Measurements from ENCODE around the gene TAF8.
A peak's percentile ranks its signal among the peaks of the same experiment; 100 is the strongest.
"Not testable (repeated sequence)": the region's sequence is repeated elsewhere in the genome, so short reads cannot be mapped to it uniquely, and the experiment has no call there.

Gene TAF8, protein sequence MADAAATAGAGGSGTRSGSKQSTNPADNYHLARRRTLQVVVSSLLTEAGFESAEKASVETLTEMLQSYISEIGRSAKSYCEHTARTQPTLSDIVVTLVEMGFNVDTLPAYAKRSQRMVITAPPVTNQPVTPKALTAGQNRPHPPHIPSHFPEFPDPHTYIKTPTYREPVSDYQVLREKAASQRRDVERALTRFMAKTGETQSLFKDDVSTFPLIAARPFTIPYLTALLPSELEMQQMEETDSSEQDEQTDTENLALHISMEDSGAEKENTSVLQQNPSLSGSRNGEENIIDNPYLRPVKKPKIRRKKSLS

DNA sequence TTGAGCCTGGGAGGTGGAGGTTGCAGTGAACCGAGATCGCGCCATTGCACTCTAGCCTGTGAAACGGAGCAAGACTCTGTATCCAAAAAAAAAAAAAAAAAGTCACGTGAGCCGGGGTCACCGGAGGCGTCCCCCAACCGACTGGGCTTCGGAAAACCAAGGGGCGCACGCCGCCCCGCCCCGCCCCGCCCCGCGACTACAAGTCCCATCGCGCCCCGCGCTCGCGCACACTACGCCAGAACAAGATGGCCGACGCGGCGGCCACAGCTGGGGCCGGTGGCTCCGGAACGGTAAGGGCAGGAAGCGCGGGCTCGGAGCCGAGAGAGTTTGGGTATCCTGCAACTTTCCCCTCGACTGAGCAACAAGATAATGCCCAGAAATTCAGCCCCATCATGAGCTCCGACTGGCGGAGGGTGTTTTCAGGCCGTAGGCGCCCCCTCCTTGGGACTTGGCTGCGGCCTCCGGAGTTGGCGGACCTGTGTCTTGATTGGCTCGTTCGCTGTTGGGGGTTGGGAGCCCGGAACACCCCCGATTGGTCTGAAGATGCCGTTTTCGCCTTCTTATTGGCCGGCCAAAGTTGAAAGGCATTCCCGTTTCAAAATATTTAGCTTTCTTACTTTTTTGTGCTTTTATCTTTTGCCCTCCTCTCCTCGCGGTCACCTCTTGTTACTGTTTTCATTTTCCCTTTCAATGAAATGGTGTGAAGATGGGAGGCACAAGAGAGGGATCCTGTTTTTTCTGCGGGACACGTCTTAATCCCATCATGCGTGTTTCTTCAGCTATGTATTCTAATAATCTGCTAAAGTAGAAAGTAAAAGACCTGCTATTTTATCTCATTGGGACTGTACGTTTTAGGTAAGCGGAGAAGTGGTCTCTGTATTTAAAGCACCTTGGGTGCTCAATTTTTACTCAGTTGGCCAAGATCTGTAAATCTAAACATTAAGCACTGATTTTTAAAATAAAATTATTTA is at the start of gene TAF8:
Gene TAF8, plus strand, starts transcription at position 228 of the 971 bp plus-strand sequence. Its CDS starts 18 bp downstream, at position 246.
- DNase-seq (ENCODE audit: low spot score) = peak; percentile 99

DNA sequence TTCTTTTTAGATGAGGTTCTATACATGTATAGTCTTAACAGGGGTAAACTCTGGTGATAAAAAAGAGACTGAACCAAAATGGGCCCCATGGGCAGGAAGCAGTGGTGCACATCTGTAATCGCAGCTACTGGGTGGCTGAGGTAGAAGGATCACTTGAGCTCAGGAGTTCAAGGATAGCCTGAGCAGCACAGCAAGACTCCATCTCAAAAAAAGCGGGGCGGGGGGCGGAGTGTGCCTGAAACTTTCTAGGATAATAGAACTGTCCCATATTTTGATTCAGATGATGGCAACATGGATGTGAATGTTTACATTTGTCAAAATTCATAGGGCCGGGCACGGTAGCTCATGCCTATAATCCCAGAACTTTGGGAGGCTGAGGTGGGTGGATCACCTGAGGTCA is 48.8 kb upstream of the TAF8 start:
- DNase-seq (ENCODE audit: low spot score) = no peak

DNA sequence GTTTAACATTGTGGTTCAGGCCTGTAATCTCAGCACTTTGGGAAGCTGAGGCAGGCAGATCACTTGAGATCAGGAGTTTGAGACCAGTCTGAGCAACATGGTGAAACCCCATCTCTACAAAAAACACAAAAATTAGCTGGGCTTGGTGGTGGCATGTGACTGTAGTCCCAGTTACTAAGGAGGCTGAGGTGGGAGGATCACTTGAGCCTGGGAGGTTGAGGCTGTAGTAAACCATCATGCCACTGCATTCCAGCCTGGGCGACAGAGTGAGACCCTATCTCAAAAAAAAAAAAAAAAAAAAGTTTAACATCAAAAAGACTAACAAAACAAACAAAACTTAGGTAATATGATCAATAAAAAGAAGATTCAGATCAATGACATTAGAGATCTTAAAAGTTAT is 46.7 kb upstream of the TAF8 start:
- DNase-seq (ENCODE audit: low spot score) = not testable (repeated sequence)

DNA sequence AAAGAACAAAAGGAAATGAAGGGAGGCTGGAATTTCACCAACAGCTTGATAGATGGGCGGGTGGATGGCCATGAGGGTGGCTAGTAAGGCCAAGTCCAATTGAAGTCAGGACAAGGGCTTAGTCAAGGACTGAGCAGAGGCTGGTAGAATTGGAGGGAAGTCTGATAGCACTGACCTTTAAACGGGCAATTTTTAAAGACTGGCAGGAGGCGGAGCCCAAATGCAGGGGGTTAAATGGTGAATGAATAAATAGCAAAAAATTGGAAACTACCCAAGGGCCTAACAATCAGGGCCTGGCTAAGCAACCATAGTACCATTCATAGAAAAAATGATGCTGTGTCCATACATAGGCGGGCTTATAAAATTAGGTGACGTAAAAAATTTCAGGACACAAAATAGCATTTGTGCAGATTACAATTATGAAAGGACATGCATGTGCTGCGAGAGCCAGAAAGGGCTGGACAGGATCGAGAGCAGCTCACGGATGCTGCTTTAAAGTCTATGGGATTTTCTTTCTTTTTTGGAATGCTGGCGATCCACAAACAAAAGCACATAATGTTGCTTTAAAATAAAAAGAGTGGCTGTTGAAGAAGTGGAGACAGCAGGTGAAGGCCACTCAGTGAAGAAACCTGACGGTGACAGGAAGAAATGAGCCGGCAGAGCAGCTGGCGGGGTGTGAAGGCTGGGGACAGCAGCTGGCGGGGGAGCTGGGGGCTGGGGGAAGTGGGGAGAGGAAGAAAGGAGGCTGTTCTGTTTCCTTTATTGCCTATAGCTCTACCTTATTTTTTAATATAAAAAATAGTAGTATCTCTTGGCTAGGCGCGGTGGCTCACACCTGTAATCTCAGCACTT is 42.8 kb upstream of the TAF8 start:
- no peak for DNase-seq (ENCODE audit: low spot score)

DNA sequence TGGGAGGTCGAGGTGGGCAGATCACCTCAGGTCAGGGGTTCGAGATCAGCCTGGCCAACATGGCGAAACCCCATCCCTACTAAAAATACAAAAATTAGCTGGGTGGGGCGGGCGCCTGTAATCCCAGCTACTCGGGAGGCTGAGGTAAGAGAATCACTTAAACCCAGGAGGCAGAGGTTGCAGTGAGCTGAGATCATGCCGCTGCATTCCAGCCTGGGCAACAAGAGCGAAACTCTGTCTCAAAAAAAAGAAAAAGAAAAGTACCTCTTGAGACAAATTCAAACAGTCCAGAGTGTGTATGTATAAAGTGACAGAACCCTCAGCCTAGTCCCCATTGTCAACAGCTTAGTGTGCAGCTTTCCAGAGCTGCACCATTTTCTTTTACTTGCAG is 42.2 kb upstream of the TAF8 start:
- DNase-seq (ENCODE audit: low spot score) = not testable (repeated sequence)

DNA sequence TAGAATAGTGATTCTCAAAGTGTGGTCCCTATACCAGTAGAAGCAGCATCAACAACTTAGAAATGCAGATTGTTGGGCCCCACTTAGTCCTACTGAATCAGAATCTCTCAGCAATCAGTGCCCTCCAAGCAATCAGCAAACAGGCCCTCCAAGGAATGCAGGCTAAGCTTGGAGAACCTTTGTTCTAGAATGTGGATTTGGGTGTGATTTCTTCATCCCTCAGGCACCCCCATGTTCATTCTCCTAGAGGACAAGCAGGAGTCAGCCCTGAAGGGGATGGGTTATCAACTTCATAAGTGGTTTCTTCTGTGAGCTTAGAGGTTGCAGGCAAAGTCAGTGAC is 40.5 kb upstream of the TAF8 start:
- DNase-seq (ENCODE audit: low spot score) = no peak

DNA sequence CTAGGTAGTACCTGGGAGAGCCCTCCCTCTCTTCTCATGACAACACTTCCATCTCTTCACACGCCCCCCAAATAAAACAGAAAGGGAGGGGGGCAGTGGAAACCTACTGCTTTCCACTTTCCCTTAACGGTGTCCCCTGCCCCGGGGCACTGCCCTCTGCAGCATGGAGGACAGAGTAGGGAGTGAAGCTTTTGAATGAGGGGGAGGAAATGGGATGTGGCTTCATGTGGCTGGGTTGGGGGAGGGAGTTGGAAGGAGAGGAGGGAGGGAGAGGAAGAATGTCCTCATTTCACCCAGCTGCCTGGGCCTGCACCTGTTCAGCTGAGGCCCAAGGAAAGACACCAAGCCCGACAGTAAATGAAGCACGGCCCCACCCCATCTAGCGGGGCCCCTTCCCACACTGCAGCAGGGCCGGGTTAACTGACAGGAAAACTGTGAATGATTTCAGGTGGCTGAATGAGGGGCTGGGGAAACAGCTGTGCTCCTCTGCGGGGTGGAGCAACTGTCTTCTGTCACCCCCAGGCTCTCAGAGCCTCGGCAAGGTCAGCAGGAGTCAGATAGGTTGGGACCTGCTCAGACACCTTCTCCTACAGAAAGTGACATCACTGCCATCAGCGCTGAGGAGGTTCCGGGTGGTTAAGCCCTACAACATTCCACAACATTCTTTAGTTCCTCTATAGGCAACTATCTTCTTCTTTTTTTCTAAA is 40.0 kb upstream of the TAF8 start:
- no peak for DNase-seq (ENCODE audit: low spot score)

DNA sequence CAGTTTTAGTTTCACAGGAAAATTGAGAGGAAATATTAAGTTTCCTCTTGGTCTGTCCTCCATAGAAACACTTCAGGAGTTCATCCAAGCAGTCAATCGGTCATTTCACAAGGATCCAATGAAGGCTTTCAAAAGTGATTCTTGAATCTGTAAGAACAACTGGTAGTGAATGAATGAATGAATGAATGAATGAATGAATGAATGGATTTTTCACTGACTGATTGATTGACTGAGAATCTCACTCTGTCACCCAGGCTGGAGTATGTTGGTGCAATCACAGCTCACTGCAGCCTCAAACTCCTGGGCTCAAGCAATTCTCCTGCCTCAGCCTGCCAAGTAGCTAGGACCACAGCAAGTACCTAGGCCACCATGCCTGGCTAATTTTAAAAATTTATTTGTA is 39.4 kb upstream of the TAF8 start:
- DNase-seq (ENCODE audit: low spot score) = no peak

DNA sequence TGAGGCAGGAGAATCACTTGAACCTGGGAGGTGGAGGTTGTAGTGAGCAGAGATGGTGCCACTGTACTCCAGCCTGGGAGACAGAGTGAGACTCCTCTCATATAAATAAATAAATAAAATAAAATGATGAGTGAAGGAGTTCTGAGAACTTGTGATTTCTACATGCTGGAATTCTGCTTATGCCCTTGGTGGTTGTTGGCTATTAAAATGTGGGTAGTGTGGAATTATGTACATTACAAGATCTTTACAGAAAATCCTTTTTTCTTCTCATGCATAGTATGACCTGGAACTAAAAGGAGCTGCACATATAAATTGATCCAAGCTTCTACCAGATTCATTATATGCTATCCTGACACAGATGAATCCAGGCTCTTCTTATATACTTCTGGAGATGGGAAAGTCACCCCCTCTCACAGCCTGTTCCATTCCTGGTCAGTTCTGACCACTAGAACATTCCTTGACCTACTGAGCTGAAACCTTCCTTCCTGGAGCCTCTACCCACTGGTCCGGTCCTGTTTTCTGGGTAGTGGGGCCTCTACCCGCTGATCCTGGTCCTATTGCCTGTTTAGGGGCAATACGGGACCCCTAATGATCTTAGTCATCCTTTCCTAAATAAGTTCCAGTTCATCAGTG is 37.7 kb upstream of the TAF8 start:
- DNase-seq (ENCODE audit: low spot score) = no peak

DNA sequence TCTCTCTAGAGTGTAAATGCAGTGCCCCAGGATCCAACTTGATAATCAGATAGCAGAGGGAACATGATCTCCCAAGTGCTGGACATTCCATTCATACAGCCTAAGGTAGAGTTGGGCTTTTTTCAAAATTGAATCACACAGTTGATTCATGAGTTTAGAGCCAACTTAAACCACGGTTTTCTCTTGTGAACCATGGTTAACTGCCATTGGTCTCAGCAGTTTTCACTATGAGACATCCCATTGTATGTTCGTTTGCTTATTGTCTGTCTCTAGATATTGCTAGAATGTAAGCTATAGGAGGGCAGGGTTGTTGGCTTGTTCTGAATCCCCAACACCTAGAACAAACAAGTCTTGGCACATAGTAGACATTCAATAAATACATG is 37.2 kb upstream of the TAF8 start:
- no peak for DNase-seq (ENCODE audit: low spot score)

DNA sequence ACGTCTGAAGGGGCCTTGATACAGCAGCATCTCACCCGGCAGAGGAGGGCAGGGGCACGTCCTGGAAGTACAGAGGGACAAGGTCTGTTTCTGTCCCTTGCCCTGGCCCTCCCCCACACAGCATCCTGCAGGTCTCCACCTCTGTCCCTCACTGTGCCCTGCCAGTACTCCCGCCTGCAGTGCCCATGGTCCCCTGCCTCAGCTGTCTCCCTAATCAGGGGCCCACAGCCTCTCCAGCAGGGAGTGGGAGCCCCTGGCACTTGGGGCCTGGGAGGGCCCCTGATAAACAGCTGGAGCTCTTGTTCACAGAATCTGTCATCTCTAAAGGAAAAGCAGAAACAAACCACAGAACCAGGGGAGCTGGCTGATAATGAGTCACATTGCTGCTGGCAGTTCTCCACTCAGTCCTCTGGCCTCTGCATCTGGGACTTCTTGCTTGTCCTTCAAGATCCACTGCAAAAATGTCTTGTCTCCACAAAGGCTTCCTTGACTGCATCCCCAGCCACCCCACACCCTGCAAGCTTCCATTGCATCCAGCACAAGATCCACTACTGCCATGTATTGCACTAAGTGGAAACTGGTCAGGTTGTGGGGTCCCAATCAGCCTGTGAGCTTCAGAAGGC is 33.2 kb upstream of the TAF8 start:
- peak; percentile 88 for DNase-seq (ENCODE audit: low spot score)

DNA sequence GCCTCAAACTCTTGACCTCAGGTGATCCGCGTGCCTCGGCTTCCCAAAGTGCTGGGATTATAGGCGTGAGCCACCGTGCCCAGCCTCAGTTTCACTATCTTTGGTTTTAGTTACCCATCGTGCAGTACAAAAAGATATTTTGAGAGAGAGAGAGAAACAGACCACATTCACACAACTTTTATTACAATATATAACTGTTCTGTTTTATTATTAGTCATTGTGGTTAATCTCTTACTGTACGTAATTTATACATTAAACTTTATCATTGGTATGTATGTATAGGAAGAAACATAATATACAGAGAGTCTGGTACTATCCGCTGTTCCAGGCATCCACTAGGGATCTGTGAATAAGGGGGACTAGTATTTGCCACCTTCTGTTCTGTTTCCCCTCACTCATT is 29.4 kb upstream of the TAF8 start:
- no peak for DNase-seq (ENCODE audit: low spot score)

DNA sequence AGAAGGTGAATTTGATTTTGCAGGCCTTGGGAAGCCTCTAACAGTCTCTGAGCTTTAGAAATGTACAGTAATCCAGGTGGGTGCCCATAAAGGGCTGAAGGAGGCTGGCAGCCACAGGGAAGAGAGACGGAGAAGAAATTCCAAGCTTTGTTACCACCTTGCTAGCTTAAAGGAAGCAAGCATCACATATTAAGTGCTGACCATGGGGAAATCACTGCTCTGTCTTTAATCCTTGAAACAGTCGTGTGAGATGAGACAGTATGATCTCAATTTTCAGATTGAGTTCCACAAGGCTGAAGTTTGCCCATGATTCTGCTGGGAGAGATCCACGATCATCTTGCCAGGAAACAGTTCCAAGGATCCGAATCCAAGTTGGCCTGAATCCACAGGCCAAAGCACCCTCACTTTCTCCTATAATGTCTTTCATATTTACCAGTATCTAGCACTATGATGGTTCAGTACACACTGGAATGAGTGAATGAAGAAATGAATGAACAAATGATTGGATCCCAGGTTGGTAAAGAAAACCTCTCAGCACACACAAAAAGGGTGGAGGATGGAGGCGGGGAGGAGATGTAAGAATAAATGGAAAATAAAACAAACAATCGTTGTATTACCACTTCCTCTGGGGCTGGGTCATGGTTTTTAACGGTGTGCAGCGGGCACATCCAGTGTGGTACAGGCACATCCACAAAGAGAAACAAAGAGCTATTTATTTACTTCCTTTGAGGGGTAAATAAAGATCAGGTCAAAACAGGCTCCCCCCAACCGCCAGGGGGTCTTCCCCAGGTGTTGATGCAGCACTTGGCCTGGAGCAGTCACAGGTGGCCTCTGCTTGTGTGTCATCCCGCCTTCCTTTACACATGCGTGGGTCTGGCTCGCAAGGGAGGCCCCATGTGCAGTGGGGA is 28.2 kb upstream of the TAF8 start:
- no peak for DNase-seq (ENCODE audit: low spot score)

DNA sequence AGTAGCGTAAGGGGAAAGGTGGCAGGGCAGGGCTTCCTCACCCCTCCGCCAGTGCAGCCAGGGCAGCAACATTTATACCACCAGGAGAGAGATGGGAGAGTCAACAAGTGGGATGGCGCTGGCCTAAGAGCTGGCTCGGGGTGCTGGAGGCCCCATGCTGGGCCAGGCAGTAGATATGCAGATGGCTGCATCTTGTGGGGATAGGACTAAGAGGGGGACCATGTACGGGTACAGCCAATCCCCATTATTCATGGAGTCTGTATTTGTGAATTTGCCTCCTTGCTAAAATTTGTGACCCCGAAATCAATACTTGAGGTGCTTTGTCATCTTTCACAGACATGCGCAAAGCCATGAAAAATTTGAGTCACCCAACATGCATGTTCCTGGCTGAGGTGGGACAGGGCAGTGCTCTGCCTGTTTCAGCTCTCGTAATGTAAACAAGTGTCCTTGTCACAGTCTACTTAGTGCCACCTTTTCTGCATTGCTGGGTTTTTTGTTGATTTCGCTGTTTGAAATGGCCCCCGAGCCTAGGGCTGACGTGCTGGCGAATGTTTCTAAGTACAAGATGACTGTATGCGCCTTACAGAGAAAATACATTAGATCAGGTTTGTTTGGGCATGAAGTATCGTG is 27.5 kb upstream of the TAF8 start:
- no peak for DNase-seq (ENCODE audit: low spot score)

DNA sequence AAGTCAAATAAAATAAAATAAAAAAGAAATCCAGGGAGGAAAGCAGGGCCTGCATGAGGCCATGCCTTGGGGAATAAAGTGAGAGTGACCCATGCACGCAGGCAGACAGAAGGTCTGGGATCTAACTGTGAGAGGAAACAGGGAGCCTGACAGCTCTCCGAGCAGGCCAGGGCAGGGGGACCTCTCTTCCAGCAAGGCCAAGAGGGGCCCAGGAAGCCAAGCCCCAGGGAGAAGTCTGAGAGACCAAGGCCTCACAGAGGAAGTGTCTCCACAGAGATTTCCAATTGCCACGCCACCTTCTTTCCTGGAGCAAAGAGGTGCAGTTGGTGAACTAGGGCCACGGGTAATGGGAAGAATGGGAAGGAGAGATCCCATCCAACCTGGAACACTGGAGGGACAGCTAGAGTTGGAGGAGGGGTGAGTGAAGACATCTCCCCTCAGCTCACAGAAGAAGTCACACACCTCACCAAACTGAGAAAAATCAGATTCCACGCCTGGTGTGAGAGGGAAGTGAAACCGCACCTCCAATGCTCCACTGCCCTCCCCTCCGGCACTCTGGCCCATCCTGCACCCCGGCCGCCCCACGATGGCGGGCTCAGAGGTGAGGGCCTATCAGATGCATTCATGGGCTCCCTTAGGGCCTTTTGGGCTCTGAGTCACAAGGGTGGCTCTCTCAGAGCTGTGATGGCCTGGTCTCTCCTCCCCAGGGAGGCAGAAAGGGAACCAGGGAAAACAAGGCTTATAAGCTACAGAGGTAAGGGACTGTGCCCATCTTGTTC is 25.1 kb upstream of the TAF8 start:
- DNase-seq (ENCODE audit: low spot score) = no peak

DNA sequence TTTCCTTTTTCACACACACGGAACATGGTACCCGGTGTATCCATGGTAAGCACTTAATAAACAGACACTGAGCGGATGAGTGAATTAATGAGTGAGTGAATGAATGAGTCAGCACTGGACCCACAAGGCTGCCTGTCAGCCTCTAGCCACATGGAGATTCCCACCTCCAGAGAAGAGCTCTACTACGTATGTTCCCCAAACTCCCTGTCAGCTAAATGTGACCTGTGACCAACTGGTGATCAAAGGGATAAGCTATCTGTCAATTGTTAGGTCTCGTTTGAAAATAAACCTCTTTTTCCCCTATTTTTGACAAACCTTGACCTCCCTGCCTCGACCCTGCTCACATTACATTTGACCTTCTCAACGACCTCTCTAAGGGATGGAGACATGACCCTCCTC is 24.5 kb upstream of the TAF8 start:
- no peak for DNase-seq (ENCODE audit: low spot score)

DNA sequence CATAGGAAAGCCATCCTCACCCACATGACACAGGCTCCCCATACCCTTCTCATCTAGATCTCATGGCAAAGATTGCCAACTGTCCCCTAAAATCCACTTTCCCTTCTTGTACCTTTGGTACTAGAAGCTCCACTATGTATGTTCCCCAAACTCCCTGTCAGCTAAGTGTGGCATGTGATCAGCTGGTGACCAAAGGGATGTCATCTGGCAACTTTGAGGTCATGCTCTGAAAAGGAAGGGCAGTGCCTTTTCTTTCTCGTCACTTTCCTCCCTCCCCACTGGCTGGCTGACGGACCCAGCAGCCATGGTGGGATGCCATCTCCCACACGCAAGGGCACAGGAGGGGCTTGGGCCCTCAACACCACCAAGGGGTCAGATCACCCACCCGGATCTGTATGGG is 23.8 kb upstream of the TAF8 start:
- DNase-seq (ENCODE audit: low spot score) = no peak

DNA sequence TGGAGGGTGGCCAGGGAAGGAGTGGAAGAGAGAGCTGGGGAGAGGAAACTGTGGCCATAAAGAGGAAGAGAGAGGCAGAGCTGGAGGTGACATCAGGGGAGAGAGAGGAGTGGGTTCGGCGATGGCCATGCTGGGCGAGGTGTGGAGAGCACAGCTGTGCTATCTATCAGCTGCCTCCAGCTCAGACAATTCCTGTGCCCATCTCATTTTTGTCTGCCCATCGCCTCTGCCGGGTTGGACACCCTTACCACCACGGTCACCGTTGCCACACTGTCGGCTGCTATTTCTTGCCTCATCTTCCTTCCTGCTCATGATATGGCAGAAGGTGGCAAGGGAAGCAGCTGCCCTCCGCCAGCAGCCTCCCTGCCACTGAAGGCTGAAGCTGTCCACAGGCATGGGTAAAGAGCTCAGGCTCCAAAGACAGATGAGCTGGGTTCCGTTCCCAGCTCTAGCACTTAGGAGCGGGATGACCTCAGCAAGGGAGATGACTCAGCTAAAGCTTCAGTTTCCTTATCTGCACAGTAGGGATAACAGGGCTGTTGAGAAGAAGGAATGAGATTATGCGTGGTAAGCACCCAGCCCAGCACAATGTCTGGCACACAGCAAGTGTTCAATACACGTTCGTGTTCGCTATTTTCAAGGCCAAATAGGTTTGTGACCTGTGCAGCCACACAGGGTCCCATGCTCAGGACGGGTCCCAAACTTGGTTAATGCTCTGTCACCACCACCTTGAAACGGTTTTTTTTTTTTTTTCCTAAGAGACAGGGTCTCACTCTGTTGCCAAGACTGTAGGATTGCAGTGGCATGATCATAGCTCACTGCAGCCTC is 21.9 kb upstream of the TAF8 start:
- no peak for DNase-seq (ENCODE audit: low spot score)

Data from hepatic stellate cell (primary cell).